Stimulated activated CD4-positive, alpha-beta T cell treated with anti-CD3 and anti-CD28 coated beads, Interleukin-12 subunit alpha, Interleukin-12 subunit beta, amount 100 ng/mL, for 48 hours (primary cell): Measurements from ENCODE around the gene CCNB3.

ENCODE experiments used
- DNase-seq, 3 donors: peaks; one replicate each; pipeline ENCODE4 v3.0.0-alpha.2; 2020; ENCODE audit warnings: low read depth in 2 of 3, low spot score in 1 of 3

The CCNB3 gene

GRCh38 chrX:50333308-50333707 lies 128.7 kb downstream of the CCNB3 start:
- DNase-seq, result no peak

GRCh38 chrX:50343917-50344316 lies 139.4 kb downstream of the CCNB3 start:
- no peak for DNase-seq

- no peak for DNase-seq
Measured at GRCh38 chrX:50372966-50373365, 168.4 kb downstream of the CCNB3 start.

GRCh38 chrX:50375481-50376267 lies 171.1 kb downstream of the CCNB3 start:
- no peak for DNase-seq

- DNase-seq, result no peak
Measured at GRCh38 chrX:50381729-50382415, 177.3 kb downstream of the CCNB3 start.

- no peak for DNase-seq
Measured at GRCh38 chrX:50386520-50386919, 182.0 kb downstream of the CCNB3 start.

- DNase-seq, result no peak
Measured at GRCh38 chrX:50393902-50394301, 189.3 kb downstream of the CCNB3 start.
